Measurements from ENCODE around the gene EHBP1L1.
A peak's percentile ranks its signal among the peaks of the same experiment; 100 is the strongest.
"Not testable (repeated sequence)": the region's sequence is repeated elsewhere in the genome, so short reads cannot be mapped to it uniquely, and the experiment has no call there.

EHBP1L1 gene

GRCh38 chr11:65560555-65561418, 15.1 kb upstream of the EHBP1L1 start:
- no peak for DNase-seq (ENCODE audit: low read depth in 2 of 2)

- no peak for DNase-seq (ENCODE audit: low read depth in 2 of 2)
These were observed 13.8 kb upstream of the EHBP1L1 start for GRCh38 chr11:65562020-65562419.

GRCh38 chr11:65562788-65563187, 13.1 kb upstream of the EHBP1L1 start:
- DNase-seq (ENCODE audit: low read depth in 2 of 2), result no peak

GRCh38 chr11:65563601-65564000, 12.3 kb upstream of the EHBP1L1 start:
- no peak for DNase-seq (ENCODE audit: low read depth in 2 of 2)

GRCh38 chr11:65564879-65565559, 10.8 kb upstream of the EHBP1L1 start:
- not testable (repeated sequence) for DNase-seq (ENCODE audit: low read depth in 2 of 2)

GRCh38 chr11:65565624-65566453, 10.0 kb upstream of the EHBP1L1 start:
- DNase-seq (ENCODE audit: low read depth in 2 of 2), result no peak

GRCh38 chr11:65569164-65569972, 6.5 kb upstream of the EHBP1L1 start:
- no peak for DNase-seq (ENCODE audit: low read depth in 2 of 2)

- DNase-seq (ENCODE audit: low read depth in 2 of 2), result peak; percentile 94 to 97
These were observed 5.6 kb upstream of the EHBP1L1 start, which contains the start of gene ZNRD2 for GRCh38 chr11:65569973-65570918. TSS of gene ZNRD2 (plus strand) at chr11:65570477. CDS start at chr11:65570492, 15 bp downstream.

- no peak for DNase-seq (ENCODE audit: low read depth in 2 of 2)
These were observed 4.4 kb upstream of the EHBP1L1 start for GRCh38 chr11:65571420-65571819.

- DNase-seq (ENCODE audit: low read depth in 2 of 2), result no peak
These were observed 3.9 kb upstream of the EHBP1L1 start for GRCh38 chr11:65571940-65572339.

- DNase-seq (ENCODE audit: low read depth in 2 of 2), result peak; percentile 79 to 82
These were observed 3.3 kb upstream of the EHBP1L1 start, which contains the start of gene FAM89B for GRCh38 chr11:65572356-65573051. TSS of gene FAM89B (plus strand) at chr11:65572538. CDS start at chr11:65572670, 132 bp downstream.

GRCh38 chr11:65573391-65574079, 2.3 kb upstream of the EHBP1L1 start:
- DNase-seq (ENCODE audit: low read depth in 2 of 2), result no peak

GRCh38 chr11:65574109-65574810, 1.6 kb upstream of the EHBP1L1 start:
- peak; percentile 74 to 86 for DNase-seq (ENCODE audit: low read depth in 2 of 2)

GRCh38 chr11:65574811-65575567, 864 bp upstream of the EHBP1L1 start:
- no peak for DNase-seq (ENCODE audit: low read depth in 2 of 2)

GRCh38 chr11:65576232-65576866, 496 bp downstream of the EHBP1L1 start:
- DNase-seq (ENCODE audit: low read depth in 2 of 2), result no peak

- no peak for DNase-seq (ENCODE audit: low read depth in 2 of 2)
These were observed 1.3 kb downstream of the EHBP1L1 start for GRCh38 chr11:65576867-65577755.

Measured in stimulated activated CD4-positive, alpha-beta T cell treated with anti-CD3 and anti-CD28 coated beads, Interleukin-1b, Interleukin-23, amount 100 ng/mL, for 4 hours (primary cell).